IPS-18c (cell line): Measurements from ENCODE around the gene KRT81.
A peak's percentile ranks its signal among the peaks of the same experiment; 100 is the strongest.
"Not testable (repeated sequence)": the region's sequence is repeated elsewhere in the genome, so short reads cannot be mapped to it uniquely, and the experiment has no call there.

Source experiments
- H3K4me3 ChIP-seq: 2 replicates; pipeline ENCODE4 v1.7.0; 2013; ENCODE audit warnings: low read depth, mild to moderate bottlenecking, low read length, moderate library complexity; ENCODE audit not compliant: insufficient read depth
- H3K9me3 ChIP-seq: one replicate; pipeline ENCODE4 v1.6.1; 2013; ENCODE audit warnings: mild to moderate bottlenecking, low read length, moderate library complexity; ENCODE audit not compliant: control insufficient read depth, insufficient read depth

KRT81 gene

GRCh38 chr12:52264435-52264825 is 26.9 kb downstream of the KRT81 start:
- no peak overlapping the region for H3K4me3 ChIP-seq

GRCh38 chr12:52263761-52264434 is 27.4 kb downstream of the KRT81 start:
- peaks cover 7% of the 10 kb centered on the region for H3K9me3 ChIP-seq
- H3K4me3 ChIP-seq: no peak overlapping the region

More at GRCh38 chr12:52264435-52264825, 26.9 kb downstream of the KRT81 start:
- peaks cover 5% of the 10 kb centered on the region for H3K9me3 ChIP-seq

GRCh38 chr12:52262286-52262685 is 29.0 kb downstream of the KRT81 start:
- Histone ChIP-seq H3K4me3 (no peak overlapping the region), H3K9me3 (peaks cover 7% of the 10 kb centered on the region)

- no peak overlapping the region for H3K4me3 ChIP-seq
- peaks cover 7% of the 10 kb centered on the region for H3K9me3 ChIP-seq
These were observed 30.2 kb downstream of the KRT81 start for GRCh38 chr12:52261208-52261484.

- Histone ChIP-seq H3K4me3 (no peak overlapping the region), H3K9me3 (peaks cover 7% of the 10 kb centered on the region)
These were observed 30.8 kb downstream of the KRT81 start for GRCh38 chr12:52260361-52261207.

GRCh38 chr12:52259657-52260243 is 31.6 kb downstream of the KRT81 start:
- Histone ChIP-seq H3K4me3 (no peak overlapping the region), H3K9me3 (peaks cover 7% of the 10 kb centered on the region)

GRCh38 chr12:52258335-52258901 is 32.9 kb downstream of the KRT81 start:
- H3K4me3 ChIP-seq: peak overlapping the region; percentile 34; the same call in 1 of the 2 replicates

GRCh38 chr12:52257922-52258321 is 33.4 kb downstream of the KRT81 start:
- H3K9me3 ChIP-seq, H3K4me3 ChIP-seq: not testable (repeated sequence)

More at GRCh38 chr12:52258335-52258901, 32.9 kb downstream of the KRT81 start:
- peaks cover 4% of the 10 kb centered on the region for H3K9me3 ChIP-seq

GRCh38 chr12:52257074-52257551 is 34.2 kb downstream of the KRT81 start:
- Histone ChIP-seq H3K4me3 (no peak overlapping the region), H3K9me3 (peaks cover 4% of the 10 kb centered on the region)

GRCh38 chr12:52256584-52256935 is 34.8 kb downstream of the KRT81 start:
- Histone ChIP-seq H3K9me3 (peaks cover 4% of the 10 kb centered on the region), H3K4me3 (no peak overlapping the region)

GRCh38 chr12:52255926-52256583 is 35.3 kb downstream of the KRT81 start:
- Histone ChIP-seq H3K9me3 (peaks cover 4% of the 10 kb centered on the region), H3K4me3 (no peak overlapping the region)

GRCh38 chr12:52254965-52255751 is 36.2 kb downstream of the KRT81 start:
- Histone ChIP-seq H3K4me3 (no peak overlapping the region), H3K9me3 (peaks cover 4% of the 10 kb centered on the region)

GRCh38 chr12:52254180-52254964 is 37.0 kb downstream of the KRT81 start:
- Histone ChIP-seq H3K9me3 (peaks cover 1% of the 10 kb centered on the region), H3K4me3 (no peak overlapping the region)

- H3K4me3 ChIP-seq: no peak overlapping the region
- no peaks in the 10 kb centered on the region for H3K9me3 ChIP-seq
These were observed 37.7 kb downstream of the KRT81 start for GRCh38 chr12:52253391-52254179.

GRCh38 chr12:52252728-52253343 is 38.5 kb downstream of the KRT81 start:
- Histone ChIP-seq H3K4me3 (no peak overlapping the region), H3K9me3 (no peaks in the 10 kb centered on the region)
